Ishikawa (cell line): ENCODE results near the gene CNOT11.

ENCODE experiments used
- RAD21 ChIP-seq: IDR thresholded peaks from 2 replicates; pipeline ENCODE4 v1.6.1; 2012; ENCODE audit warnings: low read depth
- ZBTB7A ChIP-seq: IDR thresholded peaks from 2 replicates; pipeline ENCODE4 v1.6.1; 2012; ENCODE audit warnings: low read depth
- TF ChIP-seq, protein P1 (sequence below): IDR thresholded peaks from 2 replicates; pipeline ENCODE4 v1.6.1; 2012

DNA sequence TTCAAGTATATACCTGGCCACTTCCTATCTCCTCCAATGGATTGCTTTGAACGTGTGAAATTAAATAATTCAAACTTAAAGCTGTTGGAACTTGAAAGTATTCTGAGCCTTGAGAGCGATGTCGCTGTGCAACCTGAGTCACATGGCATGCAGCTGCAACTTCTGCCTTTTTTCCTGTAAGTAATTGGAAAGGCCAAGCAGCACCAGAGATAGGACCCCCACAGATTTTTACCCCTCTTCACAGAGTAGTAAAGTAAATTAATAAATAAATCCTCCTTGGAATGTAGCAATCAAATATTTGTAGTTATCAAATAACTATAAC is 59.0 kb downstream of the CNOT11 start:
- TF ChIP-seq RAD21: no peak
- TF ChIP-seq ZBTB7A: no peak
- TF ChIP-seq, protein P1, sequence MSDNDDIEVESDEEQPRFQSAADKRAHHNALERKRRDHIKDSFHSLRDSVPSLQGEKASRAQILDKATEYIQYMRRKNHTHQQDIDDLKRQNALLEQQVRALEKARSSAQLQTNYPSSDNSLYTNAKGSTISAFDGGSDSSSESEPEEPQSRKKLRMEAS: no peak
